Loucy (cell line): Measurements from ENCODE around the gene TSACC.

Experiments
- H2AFZ ChIP-seq: fragments of 200-600 bp; sonication (generic); 2 replicates; pipeline ENCODE4 v1.6.0; 2016; ENCODE audit warnings: antibody characterized with exemption, mild to moderate bottlenecking, low read length, moderate library complexity
- H3F3A ChIP-seq: fragments of 200-600 bp; 2 replicates; pipeline ENCODE4 v1.6.0; 2016; ENCODE audit warnings: antibody characterized with exemption, low read depth, mild to moderate bottlenecking
- H3K27me3 ChIP-seq: fragments of 200-600 bp; sonication (generic); 2 replicates; pipeline ENCODE4 v1.6.1; 2014; ENCODE audit warnings: low read length, mild to moderate bottlenecking; ENCODE audit not compliant: insufficient read depth, poor library complexity, severe bottlenecking
- H3K36me3 ChIP-seq: fragments of 200-600 bp; sonication (generic); 2 replicates; pipeline ENCODE4 v1.6.1; 2016; ENCODE audit warnings: low read length; ENCODE audit not compliant: insufficient read depth
- H3K4me1 ChIP-seq: fragments of 200-600 bp; sonication (generic); 2 replicates; pipeline ENCODE4 v1.5.1; 2014; ENCODE audit warnings: low read length, mild to moderate bottlenecking; ENCODE audit not compliant: insufficient read depth, poor library complexity, severe bottlenecking
- H3K4me2 ChIP-seq: fragments of 200-600 bp; sonication (generic); 2 replicates; pipeline ENCODE4 v1.6.0; 2014; ENCODE audit warnings: antibody characterized with exemption, low read length, low read depth, mild to moderate bottlenecking; ENCODE audit not compliant: poor library complexity, severe bottlenecking
- H3K4me3 ChIP-seq: fragments of 200-600 bp; sonication (generic); 2 replicates; pipeline ENCODE4 v1.5.1; 2014; ENCODE audit warnings: low read length, mild to moderate bottlenecking, mixed read lengths; ENCODE audit not compliant: poor library complexity, severe bottlenecking
- H3K79me2 ChIP-seq: fragments of 200-600 bp; sonication (generic); 2 replicates; pipeline ENCODE4 v1.6.1; 2014; ENCODE audit warnings: low read length; ENCODE audit not compliant: insufficient read depth
- H3K9ac ChIP-seq: fragments of 200-600 bp; sonication (generic); 2 replicates; pipeline ENCODE4 v1.6.0; 2014; ENCODE audit warnings: mild to moderate bottlenecking, low read depth, low read length, moderate library complexity; ENCODE audit not compliant: poor library complexity, severe bottlenecking
- H3K9me2 ChIP-seq: fragments of 200-600 bp; sonication (generic); replicated peaks from 2 replicates; pipeline ENCODE4 v1.6.1; 2016; ENCODE audit warnings: low read depth, low read length, mixed read lengths
- H3K9me3 ChIP-seq: fragments of 200-600 bp; sonication (generic); 2 replicates; pipeline ENCODE4 v1.6.1; 2014; ENCODE audit warnings: mild to moderate bottlenecking, antibody characterized with exemption, low read length, low read depth; ENCODE audit not compliant: insufficient read depth
- H4K20me1 ChIP-seq: fragments of 200-600 bp; sonication (generic); 2 replicates; pipeline ENCODE4 v1.6.0; 2014; ENCODE audit warnings: antibody characterized with exemption, low read length, mild to moderate bottlenecking; ENCODE audit not compliant: insufficient read depth, poor library complexity, severe bottlenecking
- EZH2phosphoT487 ChIP-seq: fragments of 200-600 bp; IDR thresholded peaks from 2 replicates; pipeline ENCODE4 v1.6.1; 2018; ENCODE audit warnings: antibody characterized with exemption, mild to moderate bottlenecking, moderate library complexity, borderline replicate concordance
- TF ChIP-seq, protein P1 (sequence below): fragments of 200-600 bp; sonication (generic); conservative IDR thresholded peaks from 2 replicates; pipeline ENCODE4 v1.5.1; 2014; ENCODE audit warnings: mild to moderate bottlenecking, antibody characterized with exemption, low read length

The TSACC gene

DNA sequence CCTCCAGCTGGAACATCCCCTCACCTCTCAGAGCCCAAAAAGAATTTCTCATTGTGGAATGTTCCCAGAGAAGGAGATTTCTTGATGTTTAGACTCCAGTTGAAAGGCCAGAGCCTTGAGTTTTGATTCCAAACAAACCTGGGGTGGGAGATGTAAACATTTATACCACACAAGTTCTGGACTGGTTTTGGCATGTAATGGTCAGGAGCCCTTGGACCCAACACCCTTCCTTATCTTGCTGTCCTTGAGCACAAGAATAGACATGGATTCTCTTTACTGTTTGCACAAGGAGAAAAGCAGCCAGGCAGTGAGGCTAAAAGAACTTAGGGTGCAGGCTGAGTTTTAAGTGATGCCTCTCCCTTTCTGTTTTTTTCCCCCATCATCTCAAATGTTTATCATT lies 35.2 kb downstream of the TSACC start:
- Histone ChIP-seq H3K27me3 (no peaks in the 10 kb centered on the region), H3K36me3 (no peaks in the 10 kb centered on the region), H3F3A (no peaks in the 10 kb centered on the region), H4K20me1 (no peaks in the 10 kb centered on the region), H3K9me3 (no peaks in the 10 kb centered on the region), H3K4me2 (no peak overlapping the region), H3K4me3 (no peak overlapping the region), H3K9ac (no peak overlapping the region), H3K4me1 (no peaks in the 10 kb centered on the region), H3K79me2 (no peaks in the 10 kb centered on the region), H2AFZ (no peak overlapping the region), H3K9me2 (no peaks in the 10 kb centered on the region)
- TF ChIP-seq, protein P1, sequence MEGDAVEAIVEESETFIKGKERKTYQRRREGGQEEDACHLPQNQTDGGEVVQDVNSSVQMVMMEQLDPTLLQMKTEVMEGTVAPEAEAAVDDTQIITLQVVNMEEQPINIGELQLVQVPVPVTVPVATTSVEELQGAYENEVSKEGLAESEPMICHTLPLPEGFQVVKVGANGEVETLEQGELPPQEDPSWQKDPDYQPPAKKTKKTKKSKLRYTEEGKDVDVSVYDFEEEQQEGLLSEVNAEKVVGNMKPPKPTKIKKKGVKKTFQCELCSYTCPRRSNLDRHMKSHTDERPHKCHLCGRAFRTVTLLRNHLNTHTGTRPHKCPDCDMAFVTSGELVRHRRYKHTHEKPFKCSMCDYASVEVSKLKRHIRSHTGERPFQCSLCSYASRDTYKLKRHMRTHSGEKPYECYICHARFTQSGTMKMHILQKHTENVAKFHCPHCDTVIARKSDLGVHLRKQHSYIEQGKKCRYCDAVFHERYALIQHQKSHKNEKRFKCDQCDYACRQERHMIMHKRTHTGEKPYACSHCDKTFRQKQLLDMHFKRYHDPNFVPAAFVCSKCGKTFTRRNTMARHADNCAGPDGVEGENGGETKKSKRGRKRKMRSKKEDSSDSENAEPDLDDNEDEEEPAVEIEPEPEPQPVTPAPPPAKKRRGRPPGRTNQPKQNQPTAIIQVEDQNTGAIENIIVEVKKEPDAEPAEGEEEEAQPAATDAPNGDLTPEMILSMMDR = no peak
- TF ChIP-seq EZH2phosphoT487 = no peak

DNA sequence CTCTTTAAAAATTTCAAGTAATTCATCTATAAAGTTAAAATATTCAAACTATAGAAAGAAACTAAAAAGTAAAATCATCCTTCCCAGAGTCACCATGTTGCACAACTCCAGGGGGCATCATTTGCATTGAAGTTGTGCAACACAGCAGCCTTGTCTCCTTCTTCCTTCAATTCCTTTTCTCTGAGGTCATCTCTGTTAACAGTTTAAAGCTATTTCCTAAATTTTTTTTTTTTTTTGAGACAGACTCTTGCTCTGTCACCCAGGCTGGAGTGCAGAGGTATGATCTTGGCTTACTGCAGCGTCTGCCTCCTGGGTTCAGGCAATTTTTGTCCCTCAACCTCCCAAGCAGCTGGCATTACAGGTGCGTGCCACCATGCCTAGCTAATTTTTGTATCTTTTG lies 37.8 kb downstream of the TSACC start:
- Histone ChIP-seq H3K9ac (no peak overlapping the region), H3K79me2 (no peaks in the 10 kb centered on the region), H2AFZ (no peak overlapping the region)

DNA sequence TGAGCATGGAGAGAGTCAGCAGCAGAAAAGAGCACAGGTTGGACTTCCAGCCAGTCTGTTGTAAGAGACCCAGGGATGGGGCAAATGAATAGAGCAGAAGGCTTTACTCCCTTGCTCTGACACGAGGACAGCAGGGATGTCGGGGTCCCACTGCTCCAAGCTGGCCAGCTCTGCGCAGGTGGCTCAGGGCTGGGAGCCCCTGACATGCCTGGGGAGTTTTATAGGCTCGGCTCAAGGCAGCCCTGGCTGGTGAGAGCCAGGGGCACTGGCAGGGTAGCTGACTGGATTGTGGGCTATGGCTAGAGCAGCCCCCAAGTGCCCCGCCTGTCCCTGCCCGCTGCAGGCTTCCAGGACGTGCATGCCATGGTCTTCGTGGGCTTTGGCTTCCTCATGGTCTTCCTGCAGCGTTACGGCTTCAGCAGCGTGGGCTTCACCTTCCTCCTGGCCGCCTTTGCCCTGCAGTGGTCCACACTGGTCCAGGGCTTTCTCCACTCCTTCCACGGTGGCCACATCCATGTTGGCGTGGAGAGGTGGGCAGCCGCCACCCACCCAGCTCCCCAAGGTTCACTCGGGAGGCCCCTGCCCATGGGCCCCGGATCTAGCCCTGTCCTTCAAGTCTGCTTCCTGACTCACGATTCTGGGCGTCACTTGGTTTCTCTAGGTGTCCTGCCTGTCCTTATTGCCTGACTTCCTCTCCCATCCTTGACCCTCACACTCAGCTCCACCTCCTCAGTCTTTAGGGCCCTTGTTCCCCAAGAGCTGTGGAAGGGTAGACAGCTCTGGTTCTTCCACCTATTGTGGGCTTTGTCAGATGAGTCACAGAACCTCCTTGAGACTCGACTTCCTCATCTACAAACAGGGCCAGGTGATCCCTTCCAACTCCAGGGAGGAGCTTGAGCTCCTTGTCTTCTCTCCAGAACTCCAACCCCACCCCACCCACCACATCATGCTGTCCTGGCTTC lies 38.9 kb downstream of the TSACC start:
- Histone ChIP-seq H3K4me1 (no peaks in the 10 kb centered on the region), H3K9me2 (no peaks in the 10 kb centered on the region), H4K20me1 (no peaks in the 10 kb centered on the region), H3K36me3 (no peaks in the 10 kb centered on the region), H3K9ac (no peak overlapping the region), H3K27me3 (no peaks in the 10 kb centered on the region), H3F3A (no peaks in the 10 kb centered on the region), H3K9me3 (no peaks in the 10 kb centered on the region), H3K79me2 (no peaks in the 10 kb centered on the region), H2AFZ (peak overlapping the region; percentile 52; the same call in 1 of the 2 replicates), H3K4me2 (no peak overlapping the region), H3K4me3 (no peak overlapping the region)
- no peak for TF ChIP-seq EZH2phosphoT487
- TF ChIP-seq, protein P1 = no peak

More for the DNA sequence above, 37.8 kb downstream of the TSACC start:
- no peak overlapping the region for H3K4me2 ChIP-seq
- H3F3A ChIP-seq = no peaks in the 10 kb centered on the region
- H3K4me1 ChIP-seq = no peaks in the 10 kb centered on the region
- H3K36me3 ChIP-seq = no peaks in the 10 kb centered on the region
- TF ChIP-seq EZH2phosphoT487 = no peak
- TF ChIP-seq, protein P1 = no peak
- H3K9me3 ChIP-seq = no peaks in the 10 kb centered on the region
- H4K20me1 ChIP-seq = no peaks in the 10 kb centered on the region
- no peak overlapping the region for H3K4me3 ChIP-seq
- H3K27me3 ChIP-seq = no peaks in the 10 kb centered on the region
- no peaks in the 10 kb centered on the region for H3K9me2 ChIP-seq
